Loucy (cell line): Measurements from ENCODE around the gene TAL2.

Source experiments
- EZH2phosphoT487 ChIP-seq: fragments of 200-600 bp; IDR thresholded peaks from 2 replicates; pipeline ENCODE4 v1.6.1; 2018; ENCODE audit warnings: antibody characterized with exemption, mild to moderate bottlenecking, moderate library complexity, borderline replicate concordance
- TF ChIP-seq, protein P1 (sequence below): fragments of 200-600 bp; sonication (generic); conservative IDR thresholded peaks from 2 replicates; pipeline ENCODE4 v1.5.1; 2014; ENCODE audit warnings: mild to moderate bottlenecking, antibody characterized with exemption, low read length

DNA sequence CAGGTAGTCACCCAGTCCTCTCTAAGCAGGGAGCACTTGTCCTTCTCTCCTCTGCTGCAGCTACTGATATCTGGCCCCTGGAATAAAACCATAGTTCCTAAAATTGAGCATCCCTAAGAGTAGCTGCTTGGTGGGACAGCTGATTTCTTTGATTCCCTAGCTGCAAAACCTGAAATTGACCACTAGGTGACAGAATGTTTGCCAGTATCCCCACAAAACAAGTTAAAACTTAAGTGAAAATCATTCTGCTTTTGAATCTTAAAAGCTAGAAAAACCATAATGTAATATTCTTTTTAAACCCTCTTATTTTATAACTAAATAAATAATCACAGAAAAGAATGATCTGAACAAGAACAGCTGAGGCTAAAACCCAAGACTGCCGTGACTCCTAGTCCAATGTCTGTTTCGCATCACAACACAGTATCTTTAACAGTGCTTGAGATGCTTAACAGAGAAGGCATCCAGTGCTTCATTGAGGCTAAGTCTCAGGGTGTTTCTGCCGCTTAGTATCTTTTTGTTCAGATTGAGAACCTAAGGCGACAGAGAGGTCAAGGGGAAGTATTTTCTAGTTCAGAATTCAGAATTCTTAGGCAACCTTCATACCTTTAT lies 24.4 kb upstream of the TAL2 start:
- TF ChIP-seq, protein P1, sequence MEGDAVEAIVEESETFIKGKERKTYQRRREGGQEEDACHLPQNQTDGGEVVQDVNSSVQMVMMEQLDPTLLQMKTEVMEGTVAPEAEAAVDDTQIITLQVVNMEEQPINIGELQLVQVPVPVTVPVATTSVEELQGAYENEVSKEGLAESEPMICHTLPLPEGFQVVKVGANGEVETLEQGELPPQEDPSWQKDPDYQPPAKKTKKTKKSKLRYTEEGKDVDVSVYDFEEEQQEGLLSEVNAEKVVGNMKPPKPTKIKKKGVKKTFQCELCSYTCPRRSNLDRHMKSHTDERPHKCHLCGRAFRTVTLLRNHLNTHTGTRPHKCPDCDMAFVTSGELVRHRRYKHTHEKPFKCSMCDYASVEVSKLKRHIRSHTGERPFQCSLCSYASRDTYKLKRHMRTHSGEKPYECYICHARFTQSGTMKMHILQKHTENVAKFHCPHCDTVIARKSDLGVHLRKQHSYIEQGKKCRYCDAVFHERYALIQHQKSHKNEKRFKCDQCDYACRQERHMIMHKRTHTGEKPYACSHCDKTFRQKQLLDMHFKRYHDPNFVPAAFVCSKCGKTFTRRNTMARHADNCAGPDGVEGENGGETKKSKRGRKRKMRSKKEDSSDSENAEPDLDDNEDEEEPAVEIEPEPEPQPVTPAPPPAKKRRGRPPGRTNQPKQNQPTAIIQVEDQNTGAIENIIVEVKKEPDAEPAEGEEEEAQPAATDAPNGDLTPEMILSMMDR: peak; percentile 82
- TF ChIP-seq EZH2phosphoT487: no peak
